ENCODE results near the gene KIF3A. TPM values are rescaled to one million over a fixed set of nuclear protein-coding genes. Genes with fewer than 3 reads are reported as not detected.

KIF3A gene
- total RNA-seq, 2 experiments from 2014 or later: 7.1 to 10.6 TPM

GRCh38 chr5:132673939-132674630 is 63.3 kb downstream of the KIF3A start, which contains the start of gene IL4:
Gene IL4, plus strand, starts transcription at chr5:132673989. Its CDS starts 62 bp downstream, at chr5:132674051.
- Mint-ChIP-seq H3K27me3 (no peaks in the 10 kb centered on the region), H3K27ac (peak within 1 kb of the TSS; percentile 48), H3K9me3 (ENCODE audit: low read depth) (no peaks in the 10 kb centered on the region), H3K36me3 (ENCODE audit: low read depth) (no peaks in the 10 kb centered on the region), H3K4me1 (peaks cover 22% of the 10 kb centered on the region), H3K4me3 (no peak within 1 kb of the TSS)
- ATAC-seq (no peak), DNase-seq (no peak)
- CTCF ChIA-PET: interaction anchor here (0.8 to 1.6 kb wide), 5 partner anchors 11 to 35 kb away, joined by 3 to 5 read pairs (median 3); no protein-coding TSS in a partner anchor
- intact Hi-C loops (cut with DNase I, micrococcal nuclease): no loop called here
- POLR2A ChIA-PET: interaction anchor here (0.5 to 1.0 kb wide), 3 partner anchors 33 to 41 kb away, joined by 3 to 5 read pairs (median 3); no protein-coding TSS in a partner anchor

GRCh38 chr5:132673488-132673887 is 63.9 kb downstream of the KIF3A start:
- Mint-ChIP-seq H3K4me3 (no peak overlapping the region), H3K27me3 (no peaks in the 10 kb centered on the region), H3K27ac (no peak overlapping the region), H3K4me1 (peaks cover 22% of the 10 kb centered on the region), H3K9me3 (ENCODE audit: low read depth) (no peaks in the 10 kb centered on the region), H3K36me3 (ENCODE audit: low read depth) (no peaks in the 10 kb centered on the region)
- no peak for DNase-seq
- ATAC-seq: no peak
- POLR2A ChIA-PET: interaction anchor here (1.0 kb wide), 1 partner anchor 32 kb away, joined by 3 read pairs; no protein-coding TSS in a partner anchor
- CTCF ChIA-PET: interaction anchor here (1.6 kb wide), 1 partner anchor 10 kb away, joined by 4 read pairs; no protein-coding TSS in a partner anchor
- intact Hi-C loops (cut with DNase I, micrococcal nuclease): no loop called here

GRCh38 chr5:132671000-132671399 is 66.3 kb downstream of the KIF3A start:
- H3K36me3 Mint-ChIP-seq (ENCODE audit: low read depth): no peaks in the 10 kb centered on the region
- ChIA-PET CTCF (interaction anchor here (0.7 kb wide), 1 partner anchor 527 kb away, joined by 3 read pairs; no protein-coding TSS in a partner anchor), POLR2A (interaction anchor here (0.7 kb wide), 1 partner anchor 79 kb away, joined by 3 read pairs; no protein-coding TSS in a partner anchor)
- H3K4me1 Mint-ChIP-seq: peaks cover 19% of the 10 kb centered on the region
- no peaks in the 10 kb centered on the region for H3K27me3 Mint-ChIP-seq
- ATAC-seq: no peak
- no peak overlapping the region for H3K4me3 Mint-ChIP-seq
- H3K9me3 Mint-ChIP-seq (ENCODE audit: low read depth): no peaks in the 10 kb centered on the region
- H3K27ac Mint-ChIP-seq: no peak overlapping the region
- intact Hi-C loops (cut with DNase I, micrococcal nuclease): no loop called here
- no peak for DNase-seq

- no peaks in the 10 kb centered on the region for H3K9me3 Mint-ChIP-seq (ENCODE audit: low read depth)
- ATAC-seq (no peak), DNase-seq (no peak)
- CTCF ChIA-PET: interaction anchor here (0.6 to 0.9 kb wide), 2 partner anchors 37 to 49 kb away, joined by 3 to 4 read pairs; no protein-coding TSS in a partner anchor
- no peaks in the 10 kb centered on the region for H3K27me3 Mint-ChIP-seq
- H3K36me3 Mint-ChIP-seq (ENCODE audit: low read depth): no peaks in the 10 kb centered on the region
- no peak overlapping the region for H3K27ac Mint-ChIP-seq
- H3K4me1 Mint-ChIP-seq: peaks cover 18% of the 10 kb centered on the region
- POLR2A ChIA-PET: interaction anchor here (1.0 kb wide), 1 partner anchor 29 kb away, joined by 3 read pairs; no protein-coding TSS in a partner anchor
- H3K4me3 Mint-ChIP-seq: no peak overlapping the region
- intact Hi-C loops (cut with DNase I, micrococcal nuclease): no loop called here
These were observed 67.1 kb downstream of the KIF3A start for GRCh38 chr5:132669966-132670882.

- no peak overlapping the region for H3K27ac Mint-ChIP-seq
- POLR2A ChIA-PET: interaction anchor here (1.0 kb wide), 1 partner anchor 28 kb away, joined by 3 read pairs; no protein-coding TSS in a partner anchor
- H3K4me1 Mint-ChIP-seq: peaks cover 11% of the 10 kb centered on the region
- CTCF ChIA-PET: interaction anchor here (0.6 to 0.9 kb wide), 2 partner anchors 36 to 48 kb away, joined by 3 to 4 read pairs; no protein-coding TSS in a partner anchor
- no peaks in the 10 kb centered on the region for H3K9me3 Mint-ChIP-seq (ENCODE audit: low read depth)
- H3K27me3 Mint-ChIP-seq: no peaks in the 10 kb centered on the region
- ATAC-seq (no peak), DNase-seq (no peak)
- no peaks in the 10 kb centered on the region for H3K36me3 Mint-ChIP-seq (ENCODE audit: low read depth)
- no peak overlapping the region for H3K4me3 Mint-ChIP-seq
- intact Hi-C loops (cut with DNase I, micrococcal nuclease): no loop called here
These were observed 67.9 kb downstream of the KIF3A start for GRCh38 chr5:132669455-132669820.

- Mint-ChIP-seq H3K27ac (no peak overlapping the region), H3K27me3 (no peaks in the 10 kb centered on the region), H3K4me1 (peaks cover 11% of the 10 kb centered on the region), H3K36me3 (ENCODE audit: low read depth) (no peaks in the 10 kb centered on the region), H3K4me3 (no peak overlapping the region), H3K9me3 (ENCODE audit: low read depth) (no peaks in the 10 kb centered on the region)
- ATAC-seq (no peak), DNase-seq (no peak)
- intact Hi-C loops (cut with DNase I, micrococcal nuclease): no loop called here
- ChIA-PET CTCF (no interaction called here), POLR2A (no interaction called here)
These were observed 68.5 kb downstream of the KIF3A start for GRCh38 chr5:132668706-132669454.

- no peak overlapping the region for H3K4me3 Mint-ChIP-seq
- no peaks in the 10 kb centered on the region for H3K9me3 Mint-ChIP-seq (ENCODE audit: low read depth)
- DNase-seq: no peak
- H3K4me1 Mint-ChIP-seq: peaks cover 15% of the 10 kb centered on the region
- H3K36me3 Mint-ChIP-seq (ENCODE audit: low read depth): no peaks in the 10 kb centered on the region
- H3K27ac Mint-ChIP-seq: no peak overlapping the region
- H3K27me3 Mint-ChIP-seq: no peaks in the 10 kb centered on the region
- no peak for ATAC-seq
- ChIA-PET CTCF (no interaction called here), POLR2A (no interaction called here)
- intact Hi-C loops (cut with DNase I, micrococcal nuclease): no loop called here
These were observed 69.3 kb downstream of the KIF3A start for GRCh38 chr5:132667761-132668705.

GRCh38 chr5:132667309-132667708 is 70.0 kb downstream of the KIF3A start:
- DNase-seq (no peak), ATAC-seq (no peak)
- Mint-ChIP-seq H3K27me3 (no peaks in the 10 kb centered on the region), H3K4me3 (no peak overlapping the region), H3K36me3 (ENCODE audit: low read depth) (no peaks in the 10 kb centered on the region), H3K9me3 (ENCODE audit: low read depth) (no peaks in the 10 kb centered on the region), H3K4me1 (peaks cover 20% of the 10 kb centered on the region), H3K27ac (no peak overlapping the region)
- ChIA-PET CTCF (interaction anchor here (0.9 kb wide), 1 partner anchor 35 kb away, joined by 3 read pairs; no protein-coding TSS in a partner anchor), POLR2A (no interaction called here)
- intact Hi-C loops (cut with DNase I, micrococcal nuclease): no loop called here

GRCh38 chr5:132666310-132667123 is 70.8 kb downstream of the KIF3A start:
- ChIA-PET POLR2A (no interaction called here), CTCF (interaction anchor here (0.6 to 0.9 kb wide), 3 partner anchors 19 to 137 kb away, joined by 3 to 4 read pairs (median 3); no protein-coding TSS in a partner anchor)
- intact Hi-C loops (cut with DNase I, micrococcal nuclease): no loop called here
- no peak overlapping the region for H3K27ac Mint-ChIP-seq
- DNase-seq: no peak
- ATAC-seq: no peak
- H3K9me3 Mint-ChIP-seq (ENCODE audit: low read depth): no peaks in the 10 kb centered on the region
- no peaks in the 10 kb centered on the region for H3K27me3 Mint-ChIP-seq
- no peak overlapping the region for H3K4me3 Mint-ChIP-seq
- peaks cover 25% of the 10 kb centered on the region for H3K4me1 Mint-ChIP-seq
- H3K36me3 Mint-ChIP-seq (ENCODE audit: low read depth): no peaks in the 10 kb centered on the region
